ENCODE results near the gene UMOD.

DNA sequence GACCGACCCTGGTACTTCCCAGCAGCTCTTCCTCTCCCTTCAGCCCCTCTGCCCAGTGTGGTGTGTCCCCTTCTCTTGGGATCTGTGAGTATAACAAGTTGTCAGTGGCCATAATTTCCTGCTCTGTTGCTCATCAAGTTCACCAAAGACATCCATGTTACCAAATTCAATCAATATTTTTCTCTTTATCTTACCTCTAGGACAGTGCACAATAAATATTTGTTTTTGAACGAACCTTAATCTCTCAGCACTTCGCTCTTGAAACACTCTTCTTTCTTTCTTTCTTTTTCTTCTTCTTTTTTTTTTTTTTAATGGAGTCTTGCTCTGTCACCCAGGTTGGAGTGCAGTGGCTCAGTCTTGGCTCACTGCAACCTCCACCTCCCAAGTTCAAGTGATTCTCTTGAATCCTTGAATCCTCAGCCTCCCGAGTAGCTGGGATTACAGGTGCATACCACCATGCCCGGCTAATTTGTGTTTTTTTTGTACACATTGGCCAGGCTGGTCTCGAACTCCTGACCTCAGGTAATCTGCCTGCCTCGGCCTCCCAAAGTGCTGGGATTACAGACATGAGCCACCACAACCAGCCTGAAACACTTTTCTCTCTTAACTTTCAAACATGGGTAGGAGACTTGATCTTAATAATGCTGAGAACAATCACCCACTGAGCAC, 2.7 kb upstream of the UMOD start:
- TF ChIP-seq GATA3 (IDR thresholded peaks at IDR 0.05; ENCODE audit: low read depth, low read length), result no peak
- TF ChIP-seq GATA2 (IDR thresholded peaks at IDR 0.05; ENCODE audit: low read depth, low read length), result no peak

Data from SH-SY5Y (cell line).